LNCAP (cell line): Measurements from ENCODE around the gene ZNF44.

Experiments used
- TF ChIP-seq, protein P1 (sequence below): fragments of 450-650 bp; IDR thresholded peaks from 2 replicates; pipeline ENCODE4 v1.5.1; 2017; ENCODE audit warnings: mild to moderate bottlenecking

The ZNF44 gene

DNA sequence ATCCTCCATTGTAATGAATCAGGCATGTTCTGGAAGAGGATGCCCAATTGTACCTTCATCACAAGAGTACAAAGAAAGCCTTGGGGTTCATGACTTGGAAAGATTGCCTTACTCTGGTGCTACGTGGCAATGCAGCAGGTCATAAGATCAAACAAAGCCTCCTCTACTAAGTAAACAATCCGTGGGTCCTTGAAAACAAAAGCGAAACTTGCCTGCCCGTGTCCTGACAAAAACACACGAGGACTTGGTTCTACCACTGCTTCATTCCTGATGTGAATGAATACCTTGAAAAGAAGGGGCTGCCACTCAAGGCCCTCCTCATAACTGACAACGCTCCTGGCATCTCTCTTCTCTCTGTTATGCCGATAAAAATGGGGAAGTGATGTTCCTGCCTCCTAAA is 19.9 kb upstream of the ZNF44 start:
- TF ChIP-seq, protein P1, sequence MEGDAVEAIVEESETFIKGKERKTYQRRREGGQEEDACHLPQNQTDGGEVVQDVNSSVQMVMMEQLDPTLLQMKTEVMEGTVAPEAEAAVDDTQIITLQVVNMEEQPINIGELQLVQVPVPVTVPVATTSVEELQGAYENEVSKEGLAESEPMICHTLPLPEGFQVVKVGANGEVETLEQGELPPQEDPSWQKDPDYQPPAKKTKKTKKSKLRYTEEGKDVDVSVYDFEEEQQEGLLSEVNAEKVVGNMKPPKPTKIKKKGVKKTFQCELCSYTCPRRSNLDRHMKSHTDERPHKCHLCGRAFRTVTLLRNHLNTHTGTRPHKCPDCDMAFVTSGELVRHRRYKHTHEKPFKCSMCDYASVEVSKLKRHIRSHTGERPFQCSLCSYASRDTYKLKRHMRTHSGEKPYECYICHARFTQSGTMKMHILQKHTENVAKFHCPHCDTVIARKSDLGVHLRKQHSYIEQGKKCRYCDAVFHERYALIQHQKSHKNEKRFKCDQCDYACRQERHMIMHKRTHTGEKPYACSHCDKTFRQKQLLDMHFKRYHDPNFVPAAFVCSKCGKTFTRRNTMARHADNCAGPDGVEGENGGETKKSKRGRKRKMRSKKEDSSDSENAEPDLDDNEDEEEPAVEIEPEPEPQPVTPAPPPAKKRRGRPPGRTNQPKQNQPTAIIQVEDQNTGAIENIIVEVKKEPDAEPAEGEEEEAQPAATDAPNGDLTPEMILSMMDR: no peak

DNA sequence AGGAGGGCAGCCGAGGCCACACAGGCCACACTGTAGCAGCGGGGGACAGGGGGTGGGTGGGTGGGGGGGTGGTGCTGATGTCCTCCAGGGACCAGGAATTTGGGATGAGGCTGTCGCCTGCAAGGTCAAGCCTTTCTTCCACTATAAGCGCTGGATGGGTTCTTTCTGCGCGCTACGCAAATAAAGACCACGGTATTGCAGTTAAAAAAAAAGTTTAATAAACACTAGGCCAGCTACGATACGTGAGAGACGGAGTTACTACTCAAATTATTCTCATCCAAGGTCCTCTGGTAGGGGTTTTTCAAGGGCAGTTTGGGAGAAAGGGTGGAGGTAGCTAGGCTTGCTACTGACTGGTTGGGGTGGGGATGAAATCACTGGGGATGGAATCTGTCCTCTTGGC is 508 bp upstream of the ZNF44 start:
- TF ChIP-seq, protein P1: no peak

DNA sequence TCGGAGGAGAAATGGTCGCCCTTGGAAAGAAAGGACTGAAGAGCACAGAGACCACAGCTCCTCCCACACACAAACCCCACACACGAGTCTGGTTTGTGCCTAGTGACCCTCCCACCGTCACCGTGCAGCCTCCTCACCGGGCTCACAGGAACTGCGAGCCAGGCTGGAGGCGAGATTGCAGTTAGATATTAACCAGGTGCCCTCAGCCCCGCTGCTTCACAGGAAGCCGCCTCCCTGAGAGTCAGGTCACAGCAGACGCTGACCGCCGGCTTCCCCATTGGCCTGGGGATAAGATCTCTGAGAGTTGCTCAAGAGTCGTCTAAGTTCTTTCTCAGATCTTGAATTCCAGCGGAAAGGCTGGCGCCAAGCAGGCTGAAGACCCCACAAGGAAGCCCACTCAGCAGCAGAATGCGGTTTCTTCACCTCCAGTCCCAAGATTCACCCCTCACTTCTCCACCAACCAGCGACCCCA is 870 bp downstream of the ZNF44 start:
- TF ChIP-seq, protein P1: no peak

DNA sequence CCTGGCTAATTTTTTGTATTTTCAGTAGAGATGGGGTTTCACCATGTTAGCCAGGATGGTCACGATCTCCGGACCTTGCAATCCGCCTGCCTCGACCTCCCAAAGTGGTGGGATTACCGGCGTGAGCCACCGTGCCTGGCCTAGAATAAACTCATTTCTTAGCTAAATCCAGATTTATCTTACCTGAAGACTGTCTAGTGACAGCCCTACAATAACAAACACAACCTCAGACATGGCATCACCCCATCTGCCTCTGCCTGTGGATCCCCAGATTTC is 5.0 kb downstream of the ZNF44 start:
- TF ChIP-seq, protein P1: no peak

DNA sequence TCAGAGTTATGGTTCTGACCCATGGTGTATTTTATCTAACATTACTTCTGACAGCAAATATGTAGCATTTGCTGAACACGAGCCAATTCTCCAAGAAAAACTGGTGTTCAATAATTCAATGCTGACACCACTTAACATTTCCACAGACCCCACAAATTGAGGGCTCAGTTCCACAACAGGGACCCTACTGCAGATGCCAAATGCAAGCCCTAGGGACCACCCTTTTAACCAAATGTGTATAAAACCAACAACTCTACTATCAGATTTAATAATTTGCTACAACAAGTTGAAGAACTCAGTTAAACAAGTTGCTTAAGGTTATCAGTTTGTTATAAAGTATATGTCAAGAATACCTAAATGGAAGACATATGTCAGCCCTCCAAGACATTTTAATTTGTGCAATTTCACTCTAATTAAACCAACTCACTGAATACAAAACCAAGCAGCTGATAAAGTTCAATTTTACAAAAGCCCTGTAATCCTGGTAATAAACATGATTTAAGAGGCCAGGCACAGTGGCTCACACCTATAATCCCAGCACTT is 6.7 kb downstream of the ZNF44 start:
- TF ChIP-seq, protein P1: no peak

GRCh38 chr19:12284631-12285030 is 10.1 kb downstream of the ZNF44 start:
- TF ChIP-seq, protein P1: no peak

GRCh38 chr19:12284226-12284625 is 10.5 kb downstream of the ZNF44 start:
- TF ChIP-seq, protein P1: no peak

GRCh38 chr19:12278713-12279112 is 16.0 kb downstream of the ZNF44 start:
- TF ChIP-seq, protein P1: no peak
